Posterior cingulate gyrus (tissue), 11 donors: ENCODE results near the gene CELA2A.
A peak's percentile ranks its signal among the peaks of the same experiment; 100 is the strongest.

Experiments used
- DNase-seq, 10 donors: peaks; one replicate each; pipeline versions ENCODE4 v3.0.0 to v3.0.0-alpha.2; 2020 to 2021; ENCODE audit warnings: mixed read lengths in 3 of 10
- intact Hi-C: fragments of 100-400 bp; cut with DNase I; formaldehyde crosslinking; loops from one replicate; pipeline ENCODE4 v1.15.1; 2023

The CELA2A gene

DNA sequence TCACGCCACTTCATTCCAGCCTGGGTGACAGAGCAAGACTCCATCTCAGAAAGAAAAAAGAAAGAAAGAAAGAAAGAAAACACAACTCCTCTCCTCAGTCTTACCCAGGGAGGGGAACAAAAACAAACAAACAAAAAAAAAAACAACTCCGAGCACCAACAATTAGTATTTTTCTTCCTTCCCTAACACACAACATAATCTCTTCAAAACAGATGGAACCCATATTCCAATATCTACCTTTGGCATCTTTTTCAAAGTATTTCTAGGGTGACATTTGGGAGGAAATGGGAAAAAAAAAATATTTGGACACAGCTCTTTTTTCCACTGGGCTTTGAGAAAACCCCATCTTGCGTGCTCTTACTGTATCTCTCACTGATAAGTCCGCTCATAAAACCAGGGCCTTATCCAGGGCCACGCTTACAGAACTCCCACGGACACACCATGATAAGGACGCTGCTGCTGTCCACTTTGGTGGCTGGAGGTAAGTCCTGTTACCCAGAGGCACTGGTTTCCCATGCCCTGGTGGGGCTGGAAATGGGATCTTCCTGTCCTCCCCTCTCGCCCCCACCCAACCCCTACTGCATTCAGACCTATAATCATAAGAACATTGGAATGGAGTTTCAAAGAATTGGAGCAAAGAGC lies at the start of gene CELA2A:
Gene CELA2A (plus strand): TSS at position 420 of the 642 bp plus-strand sequence. CDS start 22 bp downstream, at position 442.
- intact Hi-C loops = no loop called here
- DNase-seq = no peak

DNA sequence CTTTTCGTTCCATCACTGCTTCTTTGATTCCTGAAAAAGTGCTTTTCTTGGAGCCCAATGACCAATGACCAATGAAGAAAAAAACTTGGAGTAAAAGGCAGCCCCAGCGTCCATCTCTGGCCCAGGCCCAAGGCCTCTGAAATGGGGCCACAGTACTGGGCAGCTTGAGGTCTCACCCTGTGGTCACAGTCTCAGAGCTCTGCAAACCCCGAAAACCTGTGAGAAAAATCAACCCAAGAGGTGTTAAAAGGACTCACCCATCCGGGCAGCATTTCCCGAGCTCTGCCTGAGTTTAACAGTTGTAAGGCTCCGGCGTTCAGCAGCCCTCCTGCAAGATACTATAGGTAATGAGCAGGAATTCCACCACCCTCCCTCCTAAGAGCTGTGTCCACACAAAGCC lies 49.0 kb upstream of the CELA2A start:
- DNase-seq = no peak

DNA sequence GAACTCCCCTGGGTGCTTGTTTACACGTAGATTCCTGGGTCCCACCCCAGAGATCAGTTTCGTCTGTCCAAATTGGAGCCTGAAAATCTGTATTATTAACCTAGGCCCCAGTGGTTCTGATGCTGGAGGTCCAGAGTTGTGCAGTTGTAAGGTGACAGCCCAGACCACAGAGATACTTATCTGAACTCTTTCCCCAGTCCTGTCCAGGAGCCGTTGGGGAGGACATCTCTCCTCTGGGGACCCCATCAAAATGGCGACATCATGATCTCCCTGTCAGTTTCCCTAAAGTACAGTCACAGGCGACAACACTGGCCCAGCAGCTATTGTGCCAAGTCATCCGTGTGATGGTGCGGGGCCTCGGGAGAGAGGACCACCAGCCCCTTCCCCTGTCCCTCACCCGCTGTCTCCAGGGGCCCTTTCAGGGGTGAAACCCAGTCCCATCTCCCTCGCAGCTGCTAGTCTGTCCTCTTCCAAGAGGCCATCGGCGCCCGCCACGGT lies 47.6 kb upstream of the CELA2A start:
- peak in 1 of 10 donors; percentile 53 for DNase-seq
- intact Hi-C loops = no loop called here

More for the DNA sequence above, 49.0 kb upstream of the CELA2A start:
- intact Hi-C loops = no loop called here

DNA sequence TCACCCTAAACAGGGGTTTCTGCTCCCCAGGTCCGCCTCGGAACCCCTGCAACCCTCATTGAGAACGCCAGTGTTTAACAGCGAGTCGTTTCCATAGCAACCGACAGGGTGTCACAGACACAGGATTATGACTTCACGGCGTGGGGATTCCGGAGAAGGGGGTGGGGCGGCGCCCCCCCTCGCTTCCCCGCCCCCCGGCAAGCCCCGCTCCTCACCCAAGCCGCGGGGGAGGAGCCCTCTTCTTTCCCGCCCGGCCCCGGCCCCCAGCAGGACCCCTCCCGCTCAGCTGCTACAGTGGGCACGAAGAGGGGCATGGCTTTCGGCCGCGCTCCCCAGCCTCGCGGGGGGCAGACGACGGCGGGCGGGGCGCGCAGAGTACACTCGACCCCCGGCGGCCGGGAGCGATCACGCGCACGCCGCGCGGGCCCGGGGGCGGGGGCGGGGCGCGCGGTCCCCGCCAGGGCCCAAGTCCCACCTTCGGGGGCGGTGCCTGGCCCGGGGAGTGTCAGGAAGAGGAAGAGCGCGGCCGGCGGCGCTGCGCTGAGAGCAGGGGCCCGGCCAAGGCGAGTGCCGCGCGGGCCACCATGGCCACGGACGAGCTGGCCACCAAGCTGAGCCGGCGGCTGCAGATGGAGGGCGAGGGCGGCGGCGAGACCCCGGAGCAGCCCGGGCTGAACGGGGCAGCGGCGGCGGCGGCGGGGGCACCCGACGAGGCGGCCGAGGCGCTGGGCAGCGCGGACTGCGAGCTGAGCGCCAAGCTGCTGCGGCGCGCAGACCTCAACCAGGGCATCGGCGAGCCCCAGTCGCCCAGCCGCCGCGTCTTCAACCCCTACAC lies 46.9 kb upstream of the CELA2A start, which contains the start of gene EFHD2:
Gene EFHD2 (plus strand): TSS at position 501 of the 835 bp plus-strand sequence. CDS start 84 bp downstream, at position 585.
- intact Hi-C loops = no loop called here
- DNase-seq = peak; percentile 43 to 95 (median 67)

DNA sequence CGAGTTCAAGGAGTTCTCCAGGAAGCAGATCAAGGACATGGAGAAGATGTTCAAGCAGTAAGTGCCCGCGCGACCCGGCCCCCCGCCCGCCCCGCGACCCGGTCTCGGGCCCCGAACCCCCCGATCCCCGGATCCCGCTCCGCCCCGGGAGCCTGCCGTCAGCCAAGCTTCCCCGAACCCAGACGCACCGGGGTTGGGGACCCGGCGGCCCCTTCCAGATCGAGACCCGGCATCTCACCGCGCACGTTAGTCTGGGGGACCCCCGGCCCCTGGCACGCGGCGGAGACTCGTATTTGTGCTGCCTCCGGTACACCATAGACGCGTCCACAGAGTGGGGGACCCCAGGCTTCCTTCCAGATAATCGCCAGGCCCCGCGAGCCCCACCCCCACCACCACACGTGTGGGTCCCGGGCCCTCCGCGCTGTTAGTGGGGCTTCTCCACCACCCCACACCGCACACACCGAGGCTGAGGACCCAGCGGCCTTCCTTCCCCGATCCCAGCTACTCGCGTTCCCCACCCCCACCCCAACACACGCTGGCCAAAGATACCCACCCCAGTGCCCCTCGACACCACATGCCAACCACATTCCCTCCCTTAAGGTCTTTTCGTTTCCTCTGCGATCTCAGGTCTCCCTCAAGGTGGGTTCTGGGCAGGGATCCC lies 46.2 kb upstream of the CELA2A start:
- peak in 2 of 10 donors; percentile 60 to 73 for DNase-seq
- intact Hi-C loops = no loop called here

DNA sequence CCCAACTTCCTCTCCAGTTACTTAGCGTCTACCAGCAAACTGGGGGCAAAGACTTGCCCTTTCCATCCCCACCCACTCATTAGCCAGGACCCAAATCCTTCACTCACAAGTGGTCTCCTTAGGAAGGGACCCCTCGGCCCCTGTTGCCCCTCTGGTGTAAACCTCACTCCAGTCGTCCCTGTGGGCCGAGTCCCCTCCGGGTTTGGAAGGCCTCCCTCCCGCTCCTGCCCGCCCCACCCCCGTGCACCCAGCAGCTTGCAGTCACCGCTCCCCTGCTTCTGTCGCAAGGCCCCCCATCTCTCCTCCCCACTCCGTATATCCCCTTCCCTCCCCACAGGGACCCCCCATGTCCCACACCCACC lies 45.7 kb upstream of the CELA2A start:
- intact Hi-C loops = no loop called here
- DNase-seq = peak in 1 of 10 donors; percentile 53

DNA sequence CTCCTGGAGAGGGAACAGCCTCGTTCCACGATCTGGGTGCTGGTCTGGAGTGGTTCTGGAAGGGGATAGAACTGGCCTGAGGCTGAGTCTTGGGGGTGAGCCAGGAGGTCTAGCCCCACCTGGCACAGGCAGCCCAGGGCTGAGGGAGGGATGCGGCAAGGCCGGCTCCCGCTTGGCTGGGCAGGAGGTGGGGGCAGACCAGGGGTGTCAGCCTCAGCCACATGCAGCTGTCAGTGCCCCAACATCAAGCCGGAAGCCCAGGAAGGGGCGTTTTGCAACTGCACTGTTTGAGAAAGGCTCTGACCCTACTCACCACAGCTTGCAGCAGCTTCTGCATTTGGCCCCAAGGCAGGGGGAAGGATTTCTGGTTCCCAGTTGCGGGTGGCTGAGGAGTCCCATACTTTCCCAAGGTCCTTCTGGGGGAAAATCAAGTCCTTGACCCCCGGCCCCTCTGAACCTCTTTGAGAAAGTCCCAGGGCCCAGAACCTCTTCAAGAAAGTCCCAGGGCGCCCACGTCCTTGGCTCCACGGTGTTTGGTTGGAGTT lies 44.9 kb upstream of the CELA2A start:
- DNase-seq = peak in 3 of 10 donors; percentile 34 to 83 (median 66)
- intact Hi-C loops = no loop called here

DNA sequence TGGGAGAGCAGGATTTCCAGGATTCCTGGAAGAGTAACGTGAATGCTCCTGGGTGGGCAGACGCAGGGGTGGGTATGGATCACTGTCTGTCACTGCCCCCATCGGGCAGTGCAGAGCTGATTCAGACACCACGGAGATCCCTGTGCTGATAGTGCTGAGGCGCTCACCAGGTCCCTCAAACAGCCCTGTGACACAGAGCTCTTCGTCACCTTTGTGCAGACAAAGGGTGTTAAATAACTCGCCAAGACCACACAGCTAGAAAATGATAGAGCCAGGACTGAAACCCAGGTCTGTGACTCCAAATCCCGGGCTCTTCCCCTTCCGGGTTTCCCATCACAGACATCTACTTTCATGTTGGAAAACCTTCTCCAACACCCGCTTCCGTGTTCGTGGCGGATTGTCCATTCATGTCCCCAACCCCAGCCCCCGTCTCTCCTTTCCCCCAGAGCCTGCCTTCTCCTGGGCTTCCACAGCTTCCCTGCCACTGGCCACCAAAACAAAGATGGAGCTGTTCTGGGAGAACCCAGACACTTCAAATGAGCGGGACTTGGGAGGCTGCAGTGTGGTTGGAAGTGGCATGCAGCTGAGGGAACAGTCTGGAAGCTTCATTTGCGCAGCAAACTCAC lies 44.2 kb upstream of the CELA2A start:
- intact Hi-C loops = no loop called here
- DNase-seq = no peak

DNA sequence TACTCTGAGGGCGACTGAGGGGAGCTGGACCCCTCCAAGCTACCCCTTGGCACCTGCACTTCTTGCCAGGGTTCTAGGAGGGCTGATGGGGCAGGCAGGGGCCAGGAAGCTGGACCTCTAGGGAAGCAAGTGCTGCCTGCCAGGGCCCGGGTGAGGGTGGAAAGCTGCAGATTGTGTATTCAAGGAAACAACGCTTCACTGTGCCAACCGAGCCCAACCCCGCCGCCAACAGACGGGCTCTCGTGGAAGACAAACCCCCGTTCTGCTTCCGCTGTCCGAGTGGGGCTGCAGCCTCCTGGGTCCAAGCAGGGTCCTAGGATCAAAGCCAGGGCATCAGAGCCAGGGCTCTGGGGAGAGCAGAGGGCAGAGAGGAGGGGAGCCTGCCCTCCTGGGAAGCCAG lies 43.7 kb upstream of the CELA2A start:
- DNase-seq = peak in 6 of 10 donors; percentile 45 to 93 (median 73)
- intact Hi-C loops = no loop called here

DNA sequence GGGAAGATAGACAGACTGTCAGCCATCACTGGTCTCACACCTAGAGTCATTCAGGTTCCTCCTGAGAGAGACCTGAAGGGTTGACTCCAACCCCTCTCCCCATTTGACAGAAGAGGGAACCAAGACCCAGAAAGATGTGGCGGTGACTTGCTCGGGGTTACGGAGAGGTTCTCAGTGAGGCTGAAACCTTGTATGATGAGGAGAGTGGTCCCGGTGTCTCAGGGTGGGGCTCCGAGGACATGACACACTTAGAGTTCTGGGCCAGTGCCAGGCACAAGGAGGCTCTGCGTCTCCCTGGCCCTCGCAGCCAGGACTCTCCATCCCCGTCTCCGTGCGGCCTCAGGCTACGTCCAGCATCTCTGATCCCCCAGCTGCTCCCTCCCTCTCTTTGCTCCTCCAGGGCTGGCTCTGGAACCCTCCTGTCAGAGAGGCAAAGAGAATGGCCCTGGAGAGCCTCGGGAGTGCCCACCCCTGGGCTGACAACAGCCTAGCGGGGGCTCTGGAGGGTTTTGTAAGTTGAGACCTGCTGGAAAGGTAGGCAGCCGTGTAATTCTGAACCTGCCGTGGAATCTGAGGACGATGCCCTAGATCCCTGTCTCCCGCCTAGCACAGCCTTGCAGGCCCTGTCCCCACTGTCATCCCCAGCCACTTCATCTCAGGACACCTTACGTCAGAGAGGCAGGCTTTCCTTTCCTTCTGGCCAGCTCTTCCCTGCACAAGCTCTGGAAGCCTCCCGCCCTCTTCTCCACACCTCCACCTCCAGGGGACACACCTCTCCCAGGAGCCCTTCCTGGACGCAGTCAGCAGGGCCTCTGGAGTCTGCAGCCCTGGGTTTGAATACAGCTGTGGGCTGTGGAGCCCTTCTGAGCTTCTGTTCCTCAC lies 42.7 kb upstream of the CELA2A start:
- DNase-seq = peak in 1 of 10 donors; percentile 61
- intact Hi-C loops = no loop called here

DNA sequence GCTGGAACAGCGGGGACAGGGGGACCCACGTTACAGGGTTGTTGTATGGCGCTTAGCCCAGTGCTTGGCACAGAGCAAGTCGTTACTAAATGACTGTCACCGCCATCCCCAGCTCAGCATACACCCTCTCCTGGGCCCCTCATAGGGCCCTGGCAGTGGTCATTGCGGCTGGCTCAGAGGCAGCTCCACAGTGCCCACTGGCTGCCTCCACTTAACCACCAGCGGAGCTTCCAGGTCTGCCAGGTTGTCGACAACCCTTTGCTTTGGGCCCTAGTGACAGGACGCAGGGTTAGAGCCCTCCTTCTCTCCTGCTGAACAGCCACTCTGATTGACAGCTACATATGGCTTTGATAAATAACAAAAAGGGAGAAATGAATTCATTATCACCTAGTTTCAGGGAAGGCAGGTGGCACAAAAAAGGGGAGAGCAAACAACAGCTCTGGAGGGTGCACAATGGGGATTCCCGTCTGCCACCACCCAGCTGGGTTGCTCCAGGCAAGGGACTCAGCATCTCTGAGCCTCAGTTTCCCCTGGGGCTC lies 42.0 kb upstream of the CELA2A start:
- DNase-seq = peak in 1 of 10 donors; percentile 31
- intact Hi-C loops = no loop called here

DNA sequence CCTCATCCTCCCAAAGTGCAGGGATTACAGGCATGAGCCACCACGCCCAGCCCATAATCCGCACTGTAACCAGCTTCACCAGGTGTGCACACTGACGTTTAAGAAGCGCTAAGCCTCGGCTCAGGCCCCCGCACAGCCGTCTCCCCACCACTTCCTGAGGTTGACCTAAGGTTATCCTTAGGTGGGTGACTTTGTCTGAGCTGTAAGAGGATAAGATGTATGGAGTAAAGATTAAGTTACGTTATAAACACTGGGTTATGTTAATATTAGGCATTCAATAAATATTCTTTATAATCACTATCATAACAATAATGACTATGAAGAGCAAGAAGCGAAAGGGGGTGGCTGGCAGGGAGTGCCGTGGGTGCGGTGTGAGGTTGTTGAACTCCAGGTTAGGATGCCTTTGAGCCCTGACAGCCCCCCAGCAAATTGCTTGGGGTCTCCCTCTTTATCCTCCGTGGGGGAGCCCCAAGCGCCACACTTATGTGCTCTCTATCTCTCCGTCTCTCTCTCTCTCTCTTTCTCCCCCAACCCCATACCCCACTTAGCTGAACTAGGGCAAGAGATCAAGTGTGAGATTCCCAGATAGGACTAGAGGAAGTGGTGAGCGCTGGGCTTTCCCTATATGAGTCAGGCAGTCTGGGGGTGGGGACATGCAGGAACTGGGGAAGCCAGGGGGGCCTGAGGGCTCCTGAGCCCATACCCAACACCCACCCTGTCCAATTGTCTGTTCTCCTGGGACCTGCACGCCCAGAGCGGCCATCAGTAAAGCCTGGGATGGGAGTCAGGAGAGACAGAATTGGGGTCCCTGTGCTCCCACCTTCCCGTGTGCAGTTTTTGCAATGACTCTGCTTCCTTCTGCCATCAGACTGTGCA lies 39.2 kb upstream of the CELA2A start:
- intact Hi-C loops = no loop called here
- peak in 1 of 10 donors; percentile 30 for DNase-seq

DNA sequence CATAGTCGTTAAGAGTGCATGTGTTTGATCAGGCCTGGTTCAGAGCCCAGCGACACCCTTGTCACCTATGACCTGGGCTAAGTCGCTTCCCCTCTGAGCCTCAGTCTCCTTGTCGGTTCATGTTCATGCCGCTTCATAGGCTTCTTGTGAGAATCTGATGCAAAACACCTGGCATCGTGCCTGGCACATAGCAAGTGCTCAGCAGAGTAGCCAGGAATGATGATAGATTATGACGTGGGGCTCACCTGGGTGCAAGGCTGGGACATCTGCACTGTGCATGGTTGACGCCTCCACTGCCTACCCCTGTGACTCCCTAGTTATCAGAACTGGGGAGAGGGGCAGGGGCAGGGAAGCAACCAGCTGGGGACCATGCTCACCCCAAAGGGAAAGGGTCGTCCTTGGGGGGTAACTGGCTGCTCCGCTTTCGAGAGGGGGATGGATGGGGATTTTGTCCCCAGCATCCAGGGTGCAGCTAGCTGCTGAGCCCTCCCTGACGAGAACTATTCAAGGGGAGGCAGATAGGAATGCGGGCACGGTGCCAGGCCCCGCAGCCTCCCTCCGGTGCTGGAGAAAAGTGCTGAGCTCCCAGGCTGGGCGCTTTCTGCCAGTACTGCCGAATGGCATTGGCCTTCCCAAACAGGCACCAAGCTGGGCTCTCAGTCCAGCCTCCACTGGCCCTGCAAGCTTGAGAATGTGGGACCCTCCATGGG lies 37.6 kb upstream of the CELA2A start:
- intact Hi-C loops = no loop called here
- peak in 1 of 10 donors; percentile 87 for DNase-seq

DNA sequence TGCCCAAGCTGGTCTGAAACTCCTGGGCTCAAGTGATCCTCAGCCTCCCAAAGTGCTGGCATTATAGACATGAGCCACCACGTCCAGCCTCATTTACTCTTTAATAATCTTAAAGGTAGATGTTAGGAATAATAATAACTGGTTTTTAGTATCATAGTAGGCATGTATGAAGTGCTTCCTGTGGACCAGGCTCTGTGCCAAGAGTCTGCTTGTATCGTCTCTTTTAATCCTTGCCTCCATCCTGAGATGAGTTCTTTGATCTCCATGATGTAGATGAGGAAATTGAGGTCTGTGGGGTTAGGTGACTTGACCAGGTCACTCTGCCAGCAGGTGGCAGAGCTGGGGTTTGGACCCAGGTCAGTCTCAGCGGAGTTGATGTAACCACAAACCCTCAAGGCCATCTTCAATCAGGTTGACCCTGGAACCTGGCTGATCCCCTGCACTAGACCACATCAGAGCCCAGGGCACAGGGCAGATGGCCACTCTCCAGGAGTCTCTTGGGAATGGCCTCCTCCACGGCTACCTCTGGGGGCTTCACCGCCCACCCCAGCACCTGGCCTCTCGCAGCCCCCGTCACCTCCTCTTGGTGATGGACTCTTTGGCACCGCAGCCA lies 35.6 kb upstream of the CELA2A start:
- intact Hi-C loops = no loop called here
- DNase-seq = no peak

DNA sequence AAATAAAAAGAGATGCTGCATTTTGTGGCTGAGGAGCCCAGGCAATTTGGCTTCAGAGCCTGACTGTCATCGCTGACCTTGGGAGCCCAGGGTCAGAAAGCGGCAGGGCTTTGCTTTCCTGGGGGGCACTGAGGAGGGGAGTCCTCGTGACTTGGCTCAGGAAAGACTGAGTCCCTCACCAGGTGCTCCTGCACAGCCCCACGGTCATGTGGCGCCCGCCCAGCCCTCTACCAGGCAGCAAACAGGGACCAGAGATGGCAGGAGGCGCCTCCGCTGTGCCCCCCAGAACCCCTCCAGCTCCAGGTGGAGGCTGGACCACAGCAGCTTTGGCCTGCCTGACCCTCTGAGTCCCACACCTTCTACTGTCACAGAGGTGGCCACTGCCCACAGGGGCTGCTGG lies 33.7 kb upstream of the CELA2A start:
- peak in 2 of 10 donors; percentile 47 to 71 for DNase-seq
- intact Hi-C loops = no loop called here

DNA sequence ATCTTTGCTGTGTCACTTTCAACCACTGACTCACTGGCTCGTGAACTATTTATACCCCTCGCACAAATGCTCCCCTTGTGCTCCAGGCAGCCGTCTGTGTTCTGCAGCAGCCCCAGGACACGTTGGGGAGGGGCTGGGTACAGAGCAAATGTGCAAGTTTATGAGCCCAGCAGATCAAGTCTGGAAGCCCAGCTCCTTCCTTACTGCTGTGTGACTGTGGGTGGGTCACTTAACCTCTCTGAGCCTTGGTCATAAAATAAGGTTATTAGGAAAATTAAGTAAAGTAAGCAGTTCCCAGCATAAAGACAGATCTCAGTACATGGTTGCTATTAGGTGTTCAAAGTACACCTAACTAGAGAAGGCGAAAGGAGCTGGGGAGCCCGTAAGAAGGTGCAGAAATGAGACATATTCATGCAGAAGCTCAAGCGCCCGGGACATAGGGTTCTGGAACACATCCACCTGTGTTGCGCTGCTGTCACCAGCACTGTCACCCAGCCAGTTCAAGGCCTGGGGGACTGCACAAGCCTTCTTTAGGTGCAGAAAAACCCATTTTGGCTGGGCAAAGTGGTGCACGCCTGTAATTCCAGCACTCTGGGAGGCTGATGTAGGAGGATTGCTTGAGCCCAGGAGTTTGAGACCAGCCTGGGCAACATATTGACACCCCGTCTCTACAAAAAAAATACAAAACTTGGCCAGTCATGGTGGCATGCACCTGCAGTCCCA lies 33.0 kb upstream of the CELA2A start:
- peak in 1 of 10 donors; percentile 41 for DNase-seq
- intact Hi-C loops = no loop called here
